GM21786 (cell line): ENCODE data around the gene IGFLR1.
"Not testable (repeated sequence)": the region's sequence is repeated elsewhere in the genome, so short reads cannot be mapped to it uniquely, and the experiment has no call there.

Experiments used
- ATAC-seq: cut with Tn5 transposase; IDR thresholded peaks from one replicate; pipeline ENCODE4 v1.9.1; 2021; ENCODE audit not compliant: unreplicated experiment

The IGFLR1 gene

DNA sequence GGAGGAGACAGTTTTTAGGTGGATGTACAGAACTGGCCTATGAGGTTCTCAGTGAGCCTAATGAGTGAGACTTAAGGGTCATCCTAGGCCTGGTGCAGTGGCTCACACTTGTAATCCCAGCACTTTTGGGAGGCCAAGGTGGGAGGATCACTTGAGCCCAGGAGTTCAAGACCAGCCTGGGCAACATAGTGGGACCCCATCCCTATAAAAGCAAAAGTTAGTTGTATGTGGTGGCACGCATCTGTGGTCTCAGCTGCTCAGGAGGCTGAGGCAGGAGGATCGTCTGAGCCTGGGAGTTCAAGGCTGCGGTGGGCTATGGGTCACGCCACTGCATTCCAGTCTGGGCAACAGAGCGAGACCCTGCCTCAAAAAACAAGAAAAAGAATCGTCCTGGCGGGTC is 18.1 kb downstream of the IGFLR1 start:
- ATAC-seq: not testable (repeated sequence)

DNA sequence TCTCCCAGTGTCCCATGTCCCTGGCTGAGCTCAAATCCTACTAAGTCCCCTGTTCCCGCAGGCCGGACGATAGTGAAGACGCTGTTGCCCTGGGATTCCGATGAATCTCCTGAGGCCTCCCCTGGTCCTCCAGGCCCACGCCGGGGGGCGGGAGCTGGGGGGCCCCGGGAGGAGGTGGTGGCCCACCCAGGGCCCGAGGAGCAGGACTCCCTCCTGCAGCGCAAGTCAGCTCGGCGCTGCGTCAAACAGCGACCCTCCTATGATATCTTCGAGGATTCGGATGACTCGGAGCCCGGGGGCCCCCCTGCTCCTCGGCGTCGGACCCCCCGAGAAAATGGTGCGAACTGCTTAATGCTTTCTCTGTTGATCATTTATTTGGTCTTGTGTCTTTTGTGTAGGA is 18.6 kb downstream of the IGFLR1 start:
- ATAC-seq: no peak

DNA sequence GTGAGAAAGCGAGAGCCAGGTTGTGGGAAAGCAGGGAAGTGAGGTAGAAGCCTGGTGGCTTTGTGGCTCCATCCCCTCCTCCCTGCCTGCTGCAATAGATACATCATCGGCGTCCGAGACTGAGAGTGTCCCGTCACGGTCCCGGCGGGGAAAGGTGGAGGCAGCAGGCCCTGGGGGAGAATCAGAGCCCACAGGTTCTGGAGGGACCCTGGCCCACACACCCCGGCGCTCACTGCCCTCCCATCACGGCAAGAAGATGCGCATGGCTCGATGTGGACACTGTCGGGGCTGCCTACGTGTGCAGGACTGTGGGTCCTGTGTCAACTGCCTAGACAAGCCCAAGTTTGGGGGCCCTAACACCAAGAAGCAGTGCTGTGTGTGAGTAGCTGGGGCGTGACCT is 19.4 kb downstream of the IGFLR1 start:
- no peak for ATAC-seq

DNA sequence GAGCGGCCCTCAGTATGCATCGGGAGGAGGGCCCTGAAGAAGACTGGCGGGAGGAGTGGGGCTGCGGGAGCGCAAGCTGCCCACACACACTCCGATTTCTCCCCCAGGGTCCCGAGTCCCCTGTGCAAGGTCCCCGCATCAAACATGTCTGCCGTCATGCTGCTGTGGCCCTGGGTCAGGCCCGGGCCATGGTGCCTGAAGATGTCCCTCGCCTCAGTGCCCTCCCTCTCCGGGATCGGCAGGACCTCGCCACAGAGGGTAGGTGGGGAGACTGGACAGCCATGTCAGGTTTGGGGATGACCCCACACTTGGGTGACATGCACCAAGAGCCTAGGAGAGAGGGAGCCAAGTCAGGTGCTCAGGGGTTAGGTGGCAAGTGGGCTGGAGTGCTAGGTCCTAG is 19.8 kb downstream of the IGFLR1 start:
- no peak for ATAC-seq

DNA sequence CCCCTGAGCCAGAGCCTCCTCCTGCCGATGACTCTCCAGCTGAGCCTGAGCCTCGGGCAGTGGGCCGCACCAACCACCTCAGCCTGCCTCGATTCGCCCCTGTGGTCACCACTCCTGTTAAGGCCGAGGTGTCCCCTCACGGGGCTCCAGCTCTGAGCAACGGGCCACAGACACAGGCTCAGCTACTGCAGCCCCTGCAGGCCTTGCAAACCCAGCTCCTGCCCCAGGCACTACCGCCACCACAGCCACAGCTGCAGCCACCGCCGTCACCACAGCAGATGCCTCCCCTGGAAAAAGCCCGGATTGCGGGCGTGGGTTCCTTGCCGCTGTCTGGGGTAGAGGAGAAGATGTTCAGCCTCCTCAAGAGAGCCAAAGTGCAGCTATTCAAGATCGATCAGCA is 20.9 kb downstream of the IGFLR1 start:
- no peak for ATAC-seq

DNA sequence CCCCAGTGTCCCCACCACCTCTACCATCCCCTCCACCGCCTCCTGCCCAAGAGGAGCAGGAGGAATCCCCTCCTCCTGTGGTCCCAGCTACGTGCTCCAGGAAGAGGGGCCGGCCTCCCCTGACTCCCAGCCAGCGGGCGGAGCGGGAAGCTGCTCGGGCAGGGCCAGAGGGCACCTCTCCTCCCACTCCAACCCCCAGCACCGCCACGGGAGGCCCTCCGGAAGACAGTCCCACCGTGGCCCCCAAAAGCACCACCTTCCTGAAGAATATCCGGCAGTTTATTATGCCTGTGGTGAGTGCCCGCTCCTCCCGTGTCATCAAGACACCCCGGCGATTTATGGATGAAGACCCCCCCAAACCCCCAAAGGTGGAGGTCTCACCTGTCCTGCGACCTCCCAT is 21.6 kb downstream of the IGFLR1 start:
- no peak for ATAC-seq

DNA sequence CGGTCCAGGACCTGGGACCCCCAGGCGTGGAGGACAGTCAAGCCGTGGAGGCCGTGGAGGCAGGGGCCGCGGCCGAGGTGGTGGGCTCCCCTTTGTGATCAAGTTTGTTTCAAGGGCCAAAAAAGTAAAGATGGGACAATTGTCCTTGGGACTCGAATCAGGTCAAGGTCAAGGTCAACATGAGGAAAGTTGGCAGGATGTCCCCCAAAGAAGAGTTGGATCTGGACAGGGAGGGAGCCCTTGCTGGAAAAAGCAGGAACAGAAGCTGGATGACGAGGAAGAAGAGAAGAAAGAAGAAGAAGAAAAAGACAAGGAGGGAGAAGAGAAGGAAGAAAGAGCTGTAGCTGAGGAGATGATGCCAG is 22.1 kb downstream of the IGFLR1 start:
- ATAC-seq: no peak

DNA sequence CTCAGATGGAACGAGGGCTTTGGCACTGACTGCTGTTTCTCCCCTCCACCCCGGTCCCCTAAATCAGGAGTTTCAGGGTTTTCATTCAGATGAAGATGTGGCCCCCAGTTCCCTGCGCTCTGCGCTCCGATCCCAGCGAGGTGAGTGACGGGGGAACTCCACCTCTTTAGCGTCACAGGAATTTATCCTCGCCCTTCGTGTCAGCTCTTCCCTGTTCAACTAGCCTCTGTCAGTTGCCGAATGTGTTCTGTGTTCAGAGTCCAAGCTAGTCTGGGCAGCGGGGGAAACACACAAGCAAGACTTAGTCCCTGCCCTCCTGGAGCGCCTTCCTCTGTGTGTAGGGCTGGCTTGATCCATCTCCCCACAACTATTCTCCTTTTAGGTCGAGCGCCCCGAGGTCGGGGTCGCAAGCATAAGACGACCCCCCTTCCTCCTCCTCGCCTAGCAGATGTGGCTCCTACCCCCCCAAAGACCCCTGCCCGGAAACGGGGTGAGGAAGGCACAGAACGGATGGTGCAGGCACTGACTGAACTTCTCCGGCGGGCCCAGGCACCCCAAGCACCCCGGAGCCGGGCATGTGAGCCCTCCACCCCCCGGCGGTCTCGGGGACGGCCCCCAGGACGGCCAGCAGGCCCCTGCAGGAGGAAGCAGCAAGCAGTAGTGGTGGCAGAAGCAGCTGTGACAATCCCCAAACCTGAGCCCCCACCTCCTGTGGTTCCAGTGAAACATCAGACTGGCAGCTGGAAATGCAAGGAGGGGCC is 22.7 kb downstream of the IGFLR1 start:
- ATAC-seq: no peak

DNA sequence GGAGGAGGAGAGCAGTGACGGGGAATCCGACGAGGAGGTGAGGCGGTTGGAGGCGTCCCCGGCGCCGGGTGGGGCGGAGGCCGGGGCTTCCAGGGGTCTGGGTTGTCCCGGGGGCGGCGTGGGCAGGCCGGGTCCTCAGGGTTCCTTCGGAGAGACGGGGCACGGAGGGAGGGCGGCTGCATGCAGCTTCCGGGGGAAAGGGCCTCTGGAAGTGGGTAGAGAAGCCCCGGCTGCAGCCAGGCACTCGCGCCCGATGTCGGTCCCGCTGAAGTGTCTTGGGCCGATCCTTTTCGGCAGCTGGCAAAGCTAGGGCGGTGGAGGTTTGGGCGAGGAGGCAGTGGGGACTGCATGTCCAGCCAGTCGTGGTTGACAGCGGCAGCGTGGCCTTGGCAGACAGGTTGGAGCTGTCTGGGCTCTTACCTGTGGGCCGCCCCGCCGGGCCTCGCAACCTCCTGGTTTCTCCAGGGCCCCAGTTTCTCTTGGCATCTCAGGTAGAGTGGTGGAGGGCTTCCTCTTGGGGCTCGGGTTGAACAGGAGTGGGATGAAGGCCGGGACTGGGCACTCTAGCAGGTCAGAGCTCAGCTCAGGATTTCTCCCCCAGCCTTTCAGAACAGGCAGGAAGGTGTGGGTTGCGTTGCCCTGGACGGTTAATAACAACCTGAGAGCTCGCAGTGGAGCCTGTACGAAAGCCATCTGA is 23.8 kb downstream of the IGFLR1 start:
- no peak for ATAC-seq

DNA sequence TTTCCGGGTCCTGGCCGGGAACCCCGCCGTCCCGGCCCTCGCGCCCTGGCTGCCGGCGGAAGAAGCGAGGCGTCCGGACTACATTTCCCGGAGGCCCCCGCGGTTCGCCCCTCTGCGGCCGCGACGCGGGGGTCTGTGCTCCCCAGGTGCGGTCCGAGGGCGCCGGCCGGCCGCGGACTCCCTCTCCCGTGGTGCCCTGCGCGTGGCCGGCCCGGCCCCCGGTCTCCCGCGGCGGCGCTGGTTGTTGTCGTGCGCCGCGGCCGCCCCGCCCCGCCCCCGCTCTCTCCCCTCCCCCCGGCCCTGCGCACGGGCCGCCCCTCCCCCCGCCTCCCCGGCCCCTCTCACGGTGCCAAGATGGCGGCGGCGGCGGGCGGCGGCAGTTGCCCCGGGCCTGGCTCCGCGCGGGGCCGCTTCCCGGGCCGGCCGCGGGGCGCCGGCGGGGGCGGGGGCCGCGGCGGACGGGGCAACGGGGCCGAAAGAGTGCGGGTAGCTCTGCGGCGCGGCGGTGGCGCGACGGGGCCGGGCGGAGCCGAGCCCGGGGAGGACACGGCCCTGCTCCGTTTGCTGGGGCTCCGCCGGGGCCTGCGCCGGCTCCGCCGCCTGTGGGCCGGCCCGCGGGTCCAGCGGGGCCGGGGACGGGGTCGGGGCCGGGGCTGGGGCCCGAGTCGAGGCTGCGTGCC is 24.4 kb downstream of the IGFLR1 start, which contains the start of gene KMT2B:
Gene KMT2B (plus strand): TSS at position 339 of the 680 bp plus-strand sequence. CDS start 16 bp downstream, at position 355.
- ATAC-seq: peak; percentile 32

DNA sequence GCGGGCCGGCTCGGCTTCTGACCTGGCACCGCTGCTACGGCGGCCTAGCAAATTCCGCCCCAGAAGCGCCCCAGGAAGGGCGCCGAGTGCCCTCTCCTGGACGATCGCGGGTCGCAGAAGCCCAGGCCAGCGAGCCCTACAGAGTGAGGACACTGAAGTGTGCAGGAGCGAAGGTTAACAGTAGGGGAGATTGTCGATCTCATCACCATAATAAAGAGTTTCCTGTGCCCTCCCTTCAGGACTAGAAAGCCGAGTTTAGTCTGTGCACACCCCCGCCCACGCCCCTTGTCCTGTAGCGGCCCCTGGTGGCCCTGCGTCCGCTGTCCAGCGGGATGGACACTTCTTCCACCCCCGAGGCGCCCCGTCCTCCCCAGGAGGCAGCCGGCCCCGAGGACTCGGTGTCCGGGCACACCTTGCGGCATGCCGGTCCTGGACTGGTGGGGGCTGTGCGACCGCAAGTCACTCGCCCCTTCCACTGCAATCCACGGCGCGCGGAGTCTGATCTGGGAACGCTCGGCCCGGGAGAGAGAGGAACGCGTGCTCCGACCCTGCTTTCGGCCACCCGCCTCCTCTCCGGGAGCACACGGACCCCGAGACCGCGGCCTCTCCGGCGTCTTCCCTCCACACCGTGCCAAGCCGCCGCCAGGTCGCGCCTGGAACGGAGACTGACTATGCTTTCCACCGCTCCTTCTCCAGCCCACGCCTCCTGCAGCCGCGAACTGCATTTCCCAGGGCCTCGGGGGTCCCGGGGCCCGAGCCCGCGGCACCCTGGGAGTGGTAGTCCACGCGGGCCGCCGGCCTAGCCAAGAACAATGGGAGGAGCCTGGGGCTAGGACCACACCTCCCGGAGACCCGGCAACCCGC is 25.2 kb downstream of the IGFLR1 start:
- ATAC-seq: peak; percentile 49

DNA sequence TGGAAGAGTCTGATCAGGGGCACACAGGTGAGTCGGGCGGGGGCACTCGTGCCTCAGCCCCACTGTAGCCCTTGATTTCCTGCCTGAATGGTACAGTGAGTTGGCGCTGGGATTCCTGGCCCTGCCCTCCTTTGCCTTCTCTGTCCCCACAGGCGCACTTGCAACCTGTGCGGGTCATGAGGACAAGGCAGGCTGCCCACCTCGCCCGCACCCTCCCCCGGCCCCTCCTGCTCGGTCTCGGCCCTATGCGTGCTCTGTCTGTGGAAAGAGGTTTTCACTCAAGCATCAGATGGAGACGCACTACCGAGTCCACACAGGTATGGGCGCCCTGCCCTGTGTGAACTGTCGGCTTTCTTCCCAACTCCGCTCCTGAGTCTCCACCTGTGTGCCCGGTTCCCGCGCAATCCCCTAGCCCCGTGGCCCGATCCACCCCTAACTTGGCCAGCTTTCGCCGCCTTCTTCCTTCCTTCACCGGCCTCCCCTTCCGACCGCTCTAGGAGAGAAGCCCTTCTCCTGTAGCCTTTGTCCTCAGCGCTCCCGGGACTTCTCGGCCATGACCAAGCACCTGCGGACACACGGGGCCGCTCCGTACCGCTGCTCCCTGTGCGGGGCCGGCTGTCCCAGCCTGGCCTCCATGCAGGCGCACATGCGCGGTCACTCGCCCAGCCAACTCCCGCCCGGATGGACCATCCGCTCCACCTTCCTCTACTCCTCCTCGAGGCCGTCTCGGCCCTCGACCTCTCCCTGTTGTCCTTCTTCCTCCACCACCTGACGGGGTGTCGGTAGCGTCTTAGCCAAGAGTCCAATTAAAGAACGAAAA is 26.1 kb downstream of the IGFLR1 start:
- no peak for ATAC-seq

DNA sequence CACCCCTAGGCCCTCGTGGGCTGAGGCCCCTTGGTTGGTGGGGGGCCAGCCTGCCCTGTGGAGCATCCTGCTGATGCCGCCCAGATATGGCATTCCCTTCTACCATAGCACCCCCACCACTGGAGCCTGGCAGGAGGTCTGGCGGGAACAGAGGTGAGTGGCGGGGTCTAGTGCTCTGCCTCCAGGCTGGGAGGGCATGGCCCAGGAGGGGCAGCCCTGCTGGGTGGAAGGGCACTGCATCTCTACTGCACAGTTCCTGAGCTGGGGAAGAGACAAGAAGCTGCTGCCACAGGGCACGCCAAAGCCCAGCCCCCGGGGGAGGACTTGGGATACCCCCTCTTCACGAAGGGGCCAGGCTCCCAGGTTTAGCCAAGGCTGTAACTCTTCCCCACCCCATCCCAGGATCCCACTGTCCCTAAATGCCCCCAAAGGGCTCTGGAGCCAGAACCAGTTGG is 26.9 kb downstream of the IGFLR1 start:
- ATAC-seq: no peak

DNA sequence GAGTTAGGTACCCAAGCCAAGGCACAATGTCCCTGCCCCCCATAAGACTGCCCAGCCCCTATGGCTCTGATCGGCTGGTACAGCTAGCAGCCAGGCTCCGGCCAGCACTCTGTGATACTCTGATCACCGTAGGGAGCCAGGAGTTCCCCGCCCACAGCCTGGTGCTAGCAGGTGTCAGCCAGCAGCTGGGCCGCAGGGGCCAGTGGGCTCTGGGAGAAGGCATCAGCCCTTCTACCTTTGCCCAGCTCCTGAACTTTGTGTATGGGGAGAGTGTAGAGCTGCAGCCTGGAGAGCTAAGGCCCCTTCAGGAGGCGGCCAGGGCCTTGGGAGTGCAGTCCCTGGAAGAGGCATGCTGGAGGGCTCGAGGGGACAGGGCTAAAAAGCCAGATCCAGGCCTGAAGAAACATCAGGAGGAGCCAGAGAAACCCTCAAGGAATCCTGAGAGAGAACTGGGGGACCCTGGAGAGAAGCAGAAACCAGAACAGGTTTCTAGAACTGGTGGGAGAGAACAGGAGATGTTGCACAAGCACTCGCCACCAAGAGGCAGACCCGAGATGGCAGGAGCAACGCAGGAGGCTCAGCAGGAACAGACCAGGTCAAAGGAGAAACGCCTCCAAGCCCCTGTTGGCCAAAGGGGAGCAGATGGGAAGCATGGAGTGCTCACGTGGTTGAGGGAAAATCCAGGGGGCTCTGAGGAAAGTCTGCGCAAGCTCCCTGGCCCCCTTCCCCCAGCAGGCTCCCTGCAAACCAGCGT is 27.5 kb downstream of the IGFLR1 start:
- no peak for ATAC-seq

DNA sequence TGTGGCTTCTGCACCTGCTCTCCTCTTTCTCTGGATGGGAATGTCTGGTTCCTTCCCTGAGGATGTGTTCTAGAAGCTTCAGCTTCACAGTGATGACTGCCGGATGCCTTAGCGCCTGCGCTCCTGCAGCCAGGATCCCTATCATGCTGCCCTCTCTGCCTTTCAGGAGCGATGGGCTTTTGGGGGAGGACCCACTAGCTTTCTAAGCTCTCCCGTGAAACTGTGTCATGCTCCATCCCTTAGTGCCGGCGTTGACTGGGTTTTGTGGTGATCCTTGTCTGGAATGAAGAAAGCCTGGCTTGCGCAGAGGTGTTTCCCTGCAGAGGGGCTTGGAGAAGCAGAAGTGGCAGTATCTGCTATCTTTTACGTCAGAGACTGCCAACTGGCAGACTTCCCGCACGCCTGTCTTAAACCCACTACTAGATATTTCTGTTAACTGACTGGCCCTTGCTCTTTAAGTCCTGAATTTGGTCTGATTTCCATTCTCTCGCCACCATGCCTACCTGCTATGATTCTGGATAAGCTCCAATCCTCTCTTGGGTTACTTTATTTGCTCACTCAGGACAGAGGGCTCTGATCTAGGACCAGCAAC is 28.3 kb downstream of the IGFLR1 start:
- no peak for ATAC-seq

DNA sequence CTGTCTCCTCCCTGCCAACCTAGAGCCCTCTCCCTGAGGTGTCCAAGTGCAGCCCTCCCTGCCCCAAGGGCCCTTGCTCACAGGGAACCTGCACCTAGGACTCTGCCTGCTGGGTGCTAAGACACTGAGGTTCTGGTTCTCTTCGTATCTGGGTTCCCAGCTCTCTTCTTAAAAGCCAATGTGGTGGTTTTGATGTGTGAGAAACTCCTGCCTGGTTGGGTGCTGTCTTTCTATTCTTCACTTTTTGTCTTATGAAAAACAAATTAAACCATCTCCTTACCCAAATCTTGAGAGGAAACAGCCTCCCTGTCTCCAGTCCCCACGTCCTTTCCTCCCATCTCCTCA is 28.8 kb downstream of the IGFLR1 start:
- no peak for ATAC-seq

DNA sequence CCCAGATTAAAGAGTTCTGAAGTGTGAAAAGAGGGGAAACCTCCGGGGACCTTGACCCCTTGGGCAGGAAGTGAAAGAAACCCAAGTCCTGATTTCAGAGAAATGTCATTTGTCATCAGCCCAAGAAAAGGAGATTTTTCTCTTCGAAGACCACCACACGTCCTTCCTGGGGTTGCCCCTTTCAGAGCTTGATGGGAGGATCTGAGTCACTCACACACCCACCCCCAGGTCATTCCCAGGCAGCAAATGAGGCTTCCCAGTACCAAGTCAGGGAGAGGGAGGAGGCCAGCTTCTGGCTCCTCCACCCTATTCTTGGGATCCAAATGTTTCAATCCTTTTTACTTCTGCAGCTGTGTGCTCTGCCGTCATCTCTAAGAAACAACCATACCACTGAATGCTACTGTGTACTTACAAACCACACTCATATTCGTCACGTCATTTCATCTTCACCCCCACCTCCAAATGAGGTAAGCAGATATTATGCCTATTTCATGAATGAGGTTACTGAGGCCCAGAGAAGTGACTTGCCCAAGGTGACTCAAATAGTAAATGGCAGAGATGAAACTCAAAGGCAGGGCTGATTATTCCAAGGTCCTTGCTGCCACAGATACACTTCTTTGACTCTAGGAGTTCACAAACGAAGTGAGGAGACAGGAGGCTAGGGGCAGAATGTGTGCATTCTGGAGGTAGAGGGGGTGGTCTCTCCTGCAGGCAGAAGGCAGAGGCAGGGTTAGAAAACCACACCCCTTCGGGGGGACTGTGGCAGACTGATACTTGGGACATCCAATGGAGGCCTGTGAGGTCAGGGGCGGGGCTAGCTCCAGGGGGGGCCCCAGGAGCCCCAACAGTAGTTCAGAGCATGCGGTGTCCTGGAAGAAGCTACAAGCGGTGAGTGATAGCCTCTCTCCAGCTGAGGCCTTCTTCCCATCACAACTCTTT is 29.4 kb downstream of the IGFLR1 start:
- no peak for ATAC-seq
